Gastrocnemius medialis (tissue), 4 donors: ENCODE results near the gene GNAT3.

ENCODE experiments used
- POLR2A ChIP-seq, 2 donors: fragments of 450-650 bp; IDR thresholded peaks; one replicate each; pipeline ENCODE4 v1.6.1; 2017; ENCODE audit warnings: antibody characterized with exemption in 2 of 2, mild to moderate bottlenecking in 2 of 2, moderate library complexity in 2 of 2
- TF ChIP-seq, protein P1 (sequence below), 5 experiments: fragments of 450-650 bp in 3 of 5; fragments of 200-600 bp in 2 of 5; sonication (generic) in 2 of 5; IDR thresholded peaks in 4 of 5; conservative IDR thresholded peaks in 1 of 5; 1 replicate in 4 of 5; 2 replicates in 1 of 5; pipeline ENCODE4 v1.5.1; 2016 to 2019; ENCODE audit warnings: antibody characterized with exemption in 5 of 5, mild to moderate bottlenecking in 3 of 5, moderate library complexity in 3 of 5

DNA sequence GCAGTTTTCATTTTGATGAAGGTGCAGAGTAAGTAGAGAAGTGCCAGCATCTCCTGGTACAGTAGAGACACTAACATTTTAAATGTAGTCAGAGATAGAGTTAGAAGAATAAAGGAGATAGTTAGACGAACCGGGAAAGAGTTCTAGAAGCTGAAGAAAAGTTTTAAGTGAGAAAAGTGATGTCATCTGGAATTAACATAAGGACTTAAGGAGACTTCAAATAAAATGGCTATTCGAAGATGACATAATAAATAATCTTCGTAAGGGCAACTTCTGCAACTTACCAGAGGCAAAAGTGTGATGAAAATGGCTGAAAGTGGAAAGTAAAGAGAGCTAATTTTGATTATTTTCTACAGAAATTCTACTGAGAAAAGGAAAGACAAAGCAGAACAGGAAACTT, 20.4 kb downstream of the GNAT3 start:
- TF ChIP-seq, protein P1, sequence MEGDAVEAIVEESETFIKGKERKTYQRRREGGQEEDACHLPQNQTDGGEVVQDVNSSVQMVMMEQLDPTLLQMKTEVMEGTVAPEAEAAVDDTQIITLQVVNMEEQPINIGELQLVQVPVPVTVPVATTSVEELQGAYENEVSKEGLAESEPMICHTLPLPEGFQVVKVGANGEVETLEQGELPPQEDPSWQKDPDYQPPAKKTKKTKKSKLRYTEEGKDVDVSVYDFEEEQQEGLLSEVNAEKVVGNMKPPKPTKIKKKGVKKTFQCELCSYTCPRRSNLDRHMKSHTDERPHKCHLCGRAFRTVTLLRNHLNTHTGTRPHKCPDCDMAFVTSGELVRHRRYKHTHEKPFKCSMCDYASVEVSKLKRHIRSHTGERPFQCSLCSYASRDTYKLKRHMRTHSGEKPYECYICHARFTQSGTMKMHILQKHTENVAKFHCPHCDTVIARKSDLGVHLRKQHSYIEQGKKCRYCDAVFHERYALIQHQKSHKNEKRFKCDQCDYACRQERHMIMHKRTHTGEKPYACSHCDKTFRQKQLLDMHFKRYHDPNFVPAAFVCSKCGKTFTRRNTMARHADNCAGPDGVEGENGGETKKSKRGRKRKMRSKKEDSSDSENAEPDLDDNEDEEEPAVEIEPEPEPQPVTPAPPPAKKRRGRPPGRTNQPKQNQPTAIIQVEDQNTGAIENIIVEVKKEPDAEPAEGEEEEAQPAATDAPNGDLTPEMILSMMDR (IDR thresholded peaks at IDR 0.05 in 4 of 5, conservative IDR thresholded peaks at IDR 0.05 in 1 of 5), result no peak
- TF ChIP-seq POLR2A (IDR thresholded peaks at IDR 0.05), result no peak
